GM18873 (cell line): Measurements from ENCODE around the gene ARFRP1.

ENCODE experiments used
- ATAC-seq: cut with Tn5 transposase; IDR thresholded peaks from one replicate; pipeline ENCODE4 v1.9.1; 2021; ENCODE audit warnings: mild to moderate bottlenecking, moderate library complexity, moderate number of reproducible peaks; ENCODE audit not compliant: unreplicated experiment, low FRiP score

The ARFRP1 gene, protein sequence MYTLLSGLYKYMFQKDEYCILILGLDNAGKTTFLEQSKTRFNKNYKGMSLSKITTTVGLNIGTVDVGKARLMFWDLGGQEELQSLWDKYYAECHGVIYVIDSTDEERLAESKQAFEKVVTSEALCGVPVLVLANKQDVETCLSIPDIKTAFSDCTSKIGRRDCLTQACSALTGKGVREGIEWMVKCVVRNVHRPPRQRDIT

GRCh38 chr20:63707558-63708300 is at the start of gene ARFRP1, which contains the start of gene ZGPAT:
Gene ARFRP1, minus strand, starts transcription at chr20:63707976. Its CDS starts 885 bp downstream, at chr20:63707091.
Gene ZGPAT, plus strand, starts transcription at chr20:63708039. Its CDS starts 542 bp downstream, at chr20:63708581.
- peak; percentile 48 for ATAC-seq

DNA sequence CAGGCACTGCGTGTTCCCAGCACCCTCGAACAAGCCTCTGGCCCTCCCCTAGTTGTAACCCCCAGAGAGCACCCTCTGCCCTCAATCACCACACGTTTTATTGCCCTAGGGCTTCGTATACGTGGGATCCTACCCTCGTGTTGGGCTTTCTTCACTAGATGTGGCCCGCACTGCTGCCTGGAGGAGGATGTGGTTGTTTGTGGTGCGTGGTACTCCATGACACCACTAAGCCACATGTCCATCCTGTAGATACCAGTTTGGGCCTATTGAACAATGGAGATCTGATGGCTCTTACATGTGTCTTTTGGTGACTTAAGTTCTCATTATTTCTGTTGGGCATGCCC is 48.8 kb upstream of the ARFRP1 start:
- no peak for ATAC-seq

- ATAC-seq = no peak
These were observed 48.3 kb upstream of the ARFRP1 start for GRCh38 chr20:63755933-63756647.

DNA sequence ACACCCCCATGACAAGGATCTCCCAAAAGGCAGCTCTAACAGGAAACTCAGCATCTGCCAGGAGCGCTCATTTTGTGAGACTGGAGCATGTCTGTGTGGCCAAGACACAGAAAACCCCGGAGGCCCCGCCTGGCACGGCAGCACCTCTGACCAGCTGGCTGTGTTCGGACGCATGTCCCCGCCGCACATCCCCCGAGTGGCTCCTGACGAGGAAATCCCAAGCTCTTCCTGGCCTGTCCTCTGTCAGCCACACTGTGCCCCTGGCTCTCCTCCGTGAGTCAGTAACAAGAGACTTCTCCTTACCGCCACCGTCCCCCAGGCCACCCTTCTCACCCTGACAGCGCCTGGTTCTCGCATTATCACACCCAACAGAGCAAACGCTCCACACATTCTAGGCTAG is 46.2 kb upstream of the ARFRP1 start:
- no peak for ATAC-seq

- no peak for ATAC-seq
These were observed 45.6 kb upstream of the ARFRP1 start for GRCh38 chr20:63753381-63753780.

- ATAC-seq = no peak
These were observed 44.8 kb upstream of the ARFRP1 start for GRCh38 chr20:63752411-63753101.

DNA sequence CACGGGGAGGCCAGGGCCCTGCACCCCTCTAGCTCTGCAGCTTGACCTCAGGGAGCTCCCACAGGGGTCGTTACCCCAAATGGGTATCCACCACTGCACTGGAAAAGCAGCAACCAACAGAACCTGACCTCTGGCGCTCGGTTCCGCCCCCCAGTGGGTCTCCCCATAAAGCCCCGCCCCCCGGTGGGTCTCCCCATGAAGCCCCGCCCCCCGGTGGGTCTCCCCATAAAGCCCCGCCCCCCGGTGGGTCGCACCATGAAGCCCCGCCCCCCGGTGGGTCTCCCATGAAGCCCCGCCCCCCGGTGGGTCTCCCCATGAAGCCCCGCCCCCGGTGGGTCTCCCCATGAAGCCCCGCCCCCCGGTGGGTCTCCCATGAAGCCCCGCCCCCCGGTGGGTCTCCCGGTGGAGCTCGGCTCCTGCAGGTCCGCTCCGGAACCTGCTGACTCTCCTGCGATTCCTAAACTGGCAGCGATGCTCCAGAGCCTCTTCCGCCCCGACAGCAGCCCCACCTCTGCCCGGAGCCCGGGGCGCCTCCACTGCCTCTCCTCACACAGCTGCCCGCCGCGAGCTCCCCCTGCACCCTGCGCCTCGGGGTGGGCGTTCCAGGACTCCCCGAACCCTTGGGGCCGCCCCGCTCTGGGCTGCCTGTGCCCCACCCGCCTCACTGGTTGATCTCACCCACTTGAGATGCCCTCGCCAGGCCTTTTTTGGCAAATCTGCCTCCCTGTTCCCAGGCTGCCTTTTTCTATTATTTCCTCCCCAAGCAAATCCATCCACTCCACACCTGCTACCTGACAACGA is 43.9 kb upstream of the ARFRP1 start:
- no peak for ATAC-seq

DNA sequence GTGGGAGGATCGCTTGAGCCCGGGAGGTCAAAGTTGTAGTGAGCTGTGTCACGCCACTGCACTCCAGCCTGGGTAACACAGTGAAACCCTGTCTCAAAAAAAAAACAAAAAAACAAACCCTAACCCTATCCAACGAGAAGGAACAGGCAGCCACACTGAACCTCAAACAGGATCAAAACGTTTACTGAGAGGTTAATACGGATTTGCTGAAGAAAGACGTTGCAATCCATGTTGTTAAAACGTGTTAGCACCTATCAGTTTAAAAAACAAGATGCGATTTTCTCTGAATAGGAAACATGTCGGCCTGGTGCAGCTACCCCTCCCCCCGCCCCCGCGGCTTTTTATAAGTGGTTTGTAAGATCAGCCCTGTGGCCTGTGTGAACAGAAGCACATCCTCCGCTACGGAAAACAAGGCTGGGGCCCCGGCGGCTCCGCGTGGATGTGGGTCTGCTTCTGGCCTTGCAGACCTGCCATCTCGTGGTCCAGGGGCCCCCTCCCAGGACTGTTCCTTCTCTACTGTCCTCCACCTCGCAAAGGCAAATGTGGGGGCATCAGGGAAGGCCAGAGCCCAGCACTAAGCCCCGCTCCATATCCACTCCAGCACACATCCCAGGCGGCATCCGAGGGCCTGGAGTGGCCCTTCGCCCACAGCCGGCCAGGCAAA is 43.2 kb upstream of the ARFRP1 start:
- no peak for ATAC-seq

GRCh38 chr20:63749597-63750508 is 42.1 kb upstream of the ARFRP1 start:
- no peak for ATAC-seq

GRCh38 chr20:63748934-63749270 is 41.1 kb upstream of the ARFRP1 start:
- ATAC-seq = no peak

DNA sequence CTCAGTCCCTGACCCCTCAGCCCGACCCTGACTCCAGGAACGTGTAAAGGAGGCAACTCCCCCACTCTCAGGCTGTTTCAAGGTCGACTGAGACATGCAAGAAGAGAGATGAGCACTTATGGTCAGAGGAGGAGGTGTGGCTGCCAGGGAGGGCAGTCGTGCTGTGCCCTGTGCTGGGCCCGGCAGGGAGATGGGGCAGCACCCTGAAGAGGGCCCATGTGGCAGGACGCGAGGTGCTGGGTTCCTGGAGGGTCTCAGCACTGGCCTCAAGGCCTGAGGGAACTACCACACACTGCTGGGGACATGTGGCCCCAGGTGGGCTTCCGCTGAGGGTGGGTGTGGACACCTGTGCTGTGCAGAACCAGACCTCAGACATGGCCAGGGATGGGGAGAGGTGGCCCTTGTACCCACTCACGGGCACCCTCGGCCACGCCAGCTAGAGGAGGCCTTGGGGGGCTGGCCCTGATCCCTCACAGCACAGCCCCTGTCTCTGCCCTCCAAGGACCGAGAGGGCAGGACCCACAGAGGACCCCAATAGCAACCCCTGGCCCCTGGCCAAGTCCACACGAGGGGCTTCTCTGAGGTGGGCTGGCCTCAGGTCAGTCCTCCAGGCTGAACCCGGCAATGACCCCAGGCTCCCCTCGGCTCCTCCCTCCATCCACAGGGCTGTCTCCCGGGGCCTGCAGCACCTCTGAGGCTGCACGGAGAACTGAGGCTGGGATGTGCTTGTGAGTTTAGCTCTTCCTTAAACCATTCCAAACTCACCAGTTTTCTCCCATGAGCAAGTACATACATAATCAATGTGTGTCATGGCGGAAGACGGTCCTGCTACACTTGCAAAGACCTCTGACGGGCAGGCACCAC is 40.5 kb upstream of the ARFRP1 start:
- ATAC-seq = no peak

DNA sequence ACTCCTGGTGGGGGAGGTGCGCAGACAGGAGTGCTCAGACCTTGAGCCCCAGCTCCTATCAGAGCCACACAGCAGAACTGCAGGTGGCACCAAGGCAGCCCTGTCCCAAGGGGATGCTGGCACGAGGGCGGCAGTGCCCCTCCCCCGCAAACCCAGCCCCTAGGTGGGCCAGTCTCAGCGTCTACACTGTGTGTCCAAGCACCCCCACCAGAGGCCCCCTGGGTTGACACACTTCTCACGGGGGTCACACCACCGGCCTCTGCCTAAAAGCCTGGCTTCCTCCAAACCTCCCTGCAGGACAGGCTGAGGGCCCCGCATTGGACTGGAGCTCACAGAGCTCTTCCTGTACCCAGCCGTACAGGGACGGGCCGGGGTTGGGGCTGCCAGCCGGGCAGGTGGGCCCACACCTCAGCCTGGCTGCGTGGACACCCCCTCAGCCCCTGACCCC is 39.9 kb upstream of the ARFRP1 start:
- ATAC-seq = no peak

GRCh38 chr20:63746751-63747315 is 39.1 kb upstream of the ARFRP1 start:
- no peak for ATAC-seq

- no peak for ATAC-seq
These were observed 38.4 kb upstream of the ARFRP1 start for GRCh38 chr20:63745961-63746731.

DNA sequence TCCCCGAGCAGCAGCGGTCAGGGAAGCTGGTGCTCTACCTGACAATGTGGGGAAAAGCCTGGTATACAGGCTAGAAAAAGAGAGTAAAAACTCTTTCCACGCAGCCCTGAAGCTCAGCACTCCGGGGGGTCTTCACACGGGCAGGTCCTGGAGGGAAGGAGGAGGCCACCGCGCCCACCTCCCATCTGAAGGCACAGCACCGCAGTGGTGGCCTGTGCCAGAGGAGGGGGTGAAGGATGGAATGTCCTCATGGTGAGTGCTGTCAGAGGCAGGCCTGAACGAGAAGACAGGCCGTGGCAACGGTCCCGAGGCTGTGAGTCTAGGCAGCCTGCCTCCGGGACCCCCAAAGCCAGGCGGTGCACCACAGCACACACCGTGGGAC is 37.6 kb upstream of the ARFRP1 start:
- no peak for ATAC-seq

- no peak for ATAC-seq
These were observed 37.0 kb upstream of the ARFRP1 start for GRCh38 chr20:63744574-63745423.
